Measurements from ENCODE around the gene NDUFA8.

The NDUFA8 gene

DNA sequence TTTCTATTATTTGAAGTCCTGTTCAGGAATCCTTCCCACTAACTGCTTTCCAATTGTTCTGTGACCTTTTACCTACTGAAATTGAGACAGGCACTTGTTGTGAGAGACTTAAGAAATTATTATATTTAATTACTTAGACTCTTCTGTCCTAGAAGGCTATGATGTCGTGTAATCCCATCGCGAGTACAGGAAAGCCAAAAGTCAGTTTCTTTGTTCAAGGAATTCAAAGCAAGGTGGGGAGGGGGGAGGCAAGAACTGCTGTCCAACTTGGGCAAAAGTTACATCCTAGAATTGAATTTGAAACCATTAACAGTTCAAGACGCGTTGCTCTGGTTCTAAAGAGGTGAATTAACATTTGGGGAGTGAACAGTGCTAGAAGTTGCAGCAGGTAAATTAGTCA lies 17.9 kb downstream of the NDUFA8 start:
- no peak for DNase-seq (ENCODE audit: low read depth)
- TF ChIP-seq, protein P1, sequence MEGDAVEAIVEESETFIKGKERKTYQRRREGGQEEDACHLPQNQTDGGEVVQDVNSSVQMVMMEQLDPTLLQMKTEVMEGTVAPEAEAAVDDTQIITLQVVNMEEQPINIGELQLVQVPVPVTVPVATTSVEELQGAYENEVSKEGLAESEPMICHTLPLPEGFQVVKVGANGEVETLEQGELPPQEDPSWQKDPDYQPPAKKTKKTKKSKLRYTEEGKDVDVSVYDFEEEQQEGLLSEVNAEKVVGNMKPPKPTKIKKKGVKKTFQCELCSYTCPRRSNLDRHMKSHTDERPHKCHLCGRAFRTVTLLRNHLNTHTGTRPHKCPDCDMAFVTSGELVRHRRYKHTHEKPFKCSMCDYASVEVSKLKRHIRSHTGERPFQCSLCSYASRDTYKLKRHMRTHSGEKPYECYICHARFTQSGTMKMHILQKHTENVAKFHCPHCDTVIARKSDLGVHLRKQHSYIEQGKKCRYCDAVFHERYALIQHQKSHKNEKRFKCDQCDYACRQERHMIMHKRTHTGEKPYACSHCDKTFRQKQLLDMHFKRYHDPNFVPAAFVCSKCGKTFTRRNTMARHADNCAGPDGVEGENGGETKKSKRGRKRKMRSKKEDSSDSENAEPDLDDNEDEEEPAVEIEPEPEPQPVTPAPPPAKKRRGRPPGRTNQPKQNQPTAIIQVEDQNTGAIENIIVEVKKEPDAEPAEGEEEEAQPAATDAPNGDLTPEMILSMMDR (IDR thresholded peaks at IDR 0.05; ENCODE audit: insufficient read depth, low read depth, low read length, missing control alignments): no peak
- H3K4me3 ChIP-seq (ENCODE audit: low read length): no peak overlapping the region

DNA sequence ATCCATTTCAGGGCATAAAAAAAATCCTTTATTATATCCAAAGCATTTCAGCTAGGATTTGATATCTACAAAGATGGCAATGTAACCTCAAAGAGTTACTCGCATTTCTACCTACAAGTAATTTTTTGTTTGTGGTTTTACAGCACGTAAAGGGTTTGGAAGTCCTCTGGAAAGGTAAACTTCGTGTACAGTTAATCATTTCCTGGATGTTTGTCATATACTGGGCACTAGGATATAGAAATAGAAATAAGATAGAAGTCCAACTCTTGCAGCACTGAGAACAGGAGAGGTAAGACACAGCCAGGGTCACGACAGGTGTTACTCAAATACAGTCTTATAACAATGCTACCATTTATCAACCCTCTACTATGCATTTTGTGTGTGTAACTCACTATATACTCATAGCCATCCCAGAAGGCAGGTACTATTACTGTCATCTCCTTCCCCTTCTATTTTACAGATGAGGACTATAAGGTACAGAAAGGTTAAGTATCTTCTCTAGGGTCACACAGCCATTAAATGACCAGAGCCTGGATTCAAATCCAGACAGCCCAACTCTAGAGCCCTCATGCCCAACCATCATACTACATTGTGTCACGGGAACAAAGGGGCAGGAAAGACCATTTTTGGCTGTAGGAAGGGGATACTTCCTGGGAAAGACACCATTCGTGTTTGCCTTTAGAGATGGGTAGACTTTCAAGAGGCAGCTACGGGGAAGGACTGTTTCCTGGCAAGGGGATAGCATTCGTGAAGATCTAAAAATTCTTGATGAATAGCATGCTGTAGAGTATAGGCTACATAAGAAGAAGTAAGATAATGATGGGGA lies 19.0 kb downstream of the NDUFA8 start:
- no peak overlapping the region for H3K4me3 ChIP-seq (ENCODE audit: low read length)
- peak; percentile 23 for DNase-seq (ENCODE audit: low read depth)
- TF ChIP-seq, protein P1 (IDR thresholded peaks at IDR 0.05; ENCODE audit: insufficient read depth, low read depth, low read length, missing control alignments): no peak

DNA sequence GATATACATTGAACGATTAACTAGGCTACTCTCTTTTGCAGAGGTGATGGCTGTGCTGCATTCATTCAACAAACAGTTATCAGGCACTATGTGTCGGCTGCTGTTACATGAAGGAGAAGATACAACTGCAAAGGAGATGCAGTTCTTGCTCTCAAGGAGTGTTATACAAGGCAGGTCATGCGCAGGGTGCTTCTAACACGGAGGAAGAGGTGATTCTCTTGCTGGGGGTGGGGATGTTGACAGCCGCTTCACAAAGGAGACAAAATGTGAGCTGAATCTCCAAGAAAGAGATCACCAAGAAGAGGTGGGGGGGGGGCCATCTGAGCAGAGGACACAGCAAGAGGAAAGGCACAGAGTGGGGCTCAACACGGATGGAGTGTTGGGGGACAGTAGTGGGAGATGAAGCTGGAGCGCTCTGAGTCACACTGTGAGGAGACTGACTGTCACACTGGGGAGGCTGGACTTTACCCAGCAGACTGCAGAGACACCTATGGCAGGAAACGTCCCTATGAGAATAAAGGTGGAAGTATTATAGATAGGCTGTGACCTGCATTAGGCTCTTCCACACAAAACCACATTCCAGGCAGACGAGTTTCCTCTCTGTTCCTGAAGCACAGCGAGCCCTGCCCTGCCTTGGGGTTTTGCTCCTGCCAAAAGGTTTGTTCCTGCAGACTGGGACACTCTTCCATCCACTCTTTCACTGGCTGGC lies 20.9 kb downstream of the NDUFA8 start:
- DNase-seq (ENCODE audit: low read depth): peak; percentile 82
- TF ChIP-seq, protein P1 (IDR thresholded peaks at IDR 0.05; ENCODE audit: insufficient read depth, low read depth, low read length, missing control alignments): no peak
- H3K4me3 ChIP-seq (ENCODE audit: low read length): no peak overlapping the region

DNA sequence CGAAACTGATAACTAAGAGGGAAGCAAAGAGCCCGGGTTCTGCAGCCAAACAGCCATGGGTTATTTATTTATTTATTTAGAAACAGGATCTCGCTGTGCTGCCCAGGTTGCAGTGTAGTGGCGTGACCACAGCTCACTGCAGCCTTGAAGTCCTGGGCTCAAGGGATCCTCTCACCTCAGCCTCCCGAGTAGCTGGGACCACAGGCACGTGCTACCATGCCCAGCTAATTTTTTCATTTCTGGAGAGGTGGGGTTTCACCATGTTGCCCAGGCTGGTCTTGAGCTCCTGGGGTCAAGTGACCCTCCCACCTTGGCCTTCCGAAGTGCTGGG lies 24.1 kb downstream of the NDUFA8 start:
- TF ChIP-seq, protein P1 (IDR thresholded peaks at IDR 0.05; ENCODE audit: insufficient read depth, low read depth, low read length, missing control alignments): no peak
- no peak for DNase-seq (ENCODE audit: low read depth)
- H3K4me3 ChIP-seq (ENCODE audit: low read length): no peak overlapping the region

DNA sequence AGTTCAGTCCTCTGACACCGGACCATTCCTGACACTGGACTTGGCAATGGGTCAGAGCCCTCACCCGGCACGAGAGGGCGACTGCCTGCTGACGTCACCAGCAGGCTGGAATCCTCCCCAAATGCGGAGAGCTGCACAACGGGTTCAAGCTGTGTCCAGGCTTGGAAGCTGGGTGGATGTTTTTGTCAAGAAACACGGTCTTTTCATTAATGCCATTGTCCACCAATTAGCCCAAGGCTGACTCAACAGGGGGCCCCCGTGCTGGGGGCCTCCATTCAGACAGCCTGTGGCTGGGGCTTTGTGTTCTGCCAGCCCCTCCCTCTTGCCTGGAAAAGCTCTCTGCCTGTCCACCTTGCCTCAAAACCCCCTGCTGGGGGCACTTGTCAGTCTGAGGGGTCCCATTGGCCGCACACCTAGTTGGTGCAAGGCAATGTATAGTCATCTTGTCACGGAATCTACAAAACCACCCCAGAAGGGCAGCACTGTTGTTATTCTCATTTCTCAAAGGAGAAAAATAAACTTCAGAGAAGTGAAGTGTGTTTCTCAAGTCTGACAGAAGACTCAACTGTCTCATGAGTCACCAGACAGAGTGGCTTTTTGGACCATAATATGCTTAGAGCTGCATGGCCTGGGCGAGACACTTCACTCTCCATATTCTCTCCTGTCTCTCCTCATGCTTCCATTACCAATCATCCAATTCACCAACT lies 24.6 kb downstream of the NDUFA8 start:
- DNase-seq (ENCODE audit: low read depth): peak; percentile 41
- TF ChIP-seq, protein P1 (IDR thresholded peaks at IDR 0.05; ENCODE audit: insufficient read depth, low read depth, low read length, missing control alignments): no peak

DNA sequence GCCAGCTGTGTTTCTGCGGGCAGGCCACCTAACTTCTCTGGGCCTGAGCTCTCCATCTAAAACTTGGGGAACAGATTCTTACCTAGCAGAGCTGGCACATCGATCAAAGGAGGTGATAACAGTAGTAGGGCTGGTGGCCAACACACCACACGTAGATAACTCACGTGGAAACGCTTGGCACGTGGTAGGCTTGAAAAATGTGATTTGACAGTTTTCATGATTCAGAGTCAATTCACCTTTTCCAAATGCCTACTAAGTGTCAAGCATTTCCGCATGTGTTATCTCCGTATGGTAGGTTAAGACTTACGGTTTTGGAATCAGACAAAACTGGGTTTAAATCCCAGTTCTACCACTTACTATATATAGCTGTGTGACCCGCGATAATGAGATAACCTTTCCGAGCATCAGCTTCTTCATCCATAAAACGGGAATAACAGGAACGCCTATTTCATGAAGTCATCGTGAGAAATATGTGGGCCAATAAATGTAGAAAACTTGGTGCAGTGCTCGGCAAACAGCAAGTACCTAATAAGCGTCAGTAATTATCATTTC lies 25.5 kb downstream of the NDUFA8 start:
- no peak for DNase-seq (ENCODE audit: low read depth)
- TF ChIP-seq, protein P1 (IDR thresholded peaks at IDR 0.05; ENCODE audit: insufficient read depth, low read depth, low read length, missing control alignments): no peak
- H3K4me3 ChIP-seq (ENCODE audit: low read length): no peak overlapping the region

More for the DNA sequence above, 24.6 kb downstream of the NDUFA8 start:
- H3K4me3 ChIP-seq (ENCODE audit: low read length): no peak overlapping the region

Measured in epithelial cell of esophagus (primary cell).